K562 (cell line): ENCODE measurements around the gene PARD3B. TPM values are rescaled to one million over a fixed set of nuclear protein-coding genes. Genes with fewer than 3 reads are reported as not detected.

ENCODE experiments used
- ATAC-seq: fragments of 200-7000 bp; cut with Tn5 transposase; 3 replicates; pipeline ENCODE4 v1.9.1; 2020; ENCODE audit warnings: moderate library complexity
- BruUV-seq: library from RNA; stranded (reverse); fragments of 400-500 nt; replicated peaks from 2 replicates; lab custom pipeline; 2021; lab: Mats Ljungman, UMichigan
- CTCF ChIA-PET: fragments of 300-600 bp; formaldehyde crosslinking; extraction: SDS; loops from one replicate; lab custom pipeline; 2021; ENCODE audit warnings: low intra/inter-chr PET ratio; lab: Yijun Ruan, JAX
- POLR2A ChIA-PET: fragments of 300-600, 350-650 bp; sonication (Branson Sonifier 250); formaldehyde crosslinking; extraction: SDS; loops from one replicate; lab custom pipeline; 2021; ENCODE audit warnings: antibody characterized with exemption, inconsistent platforms; lab: Yijun Ruan, JAX
- DNase-seq, 4 experiments: peaks; one replicate each; pipeline versions ENCODE4 v3.0.0 to v3.0.0-alpha.2; 2011 to 2018; ENCODE audit warnings: low spot score in 3 of 4, mixed read lengths in 3 of 4; ENCODE audit errors: extremely low read depth in 1 of 4
- FAIRE-seq: peaks from 2 replicates; lab custom pipeline; 2011; peaks lifted over from hg19 to GRCh38; lab: Jason Lieb, UNC
- H2AFZ ChIP-seq: 2 replicates; pipeline ENCODE4 v1.6.0; 2011; ENCODE audit warnings: low read depth, low read length, control low read depth, inconsistent platforms
- H3K27ac ChIP-seq: fragments of 200-600 bp; 3 replicates; pipeline ENCODE4 v1.8.0; 2011; ENCODE audit warnings: low read depth, mild to moderate bottlenecking, control low read depth, inconsistent platforms, low read length, moderate library complexity, mixed read lengths; ENCODE audit errors: extremely low read depth
- H3K27me3 ChIP-seq, 2 experiments: fragments of 300-600 bp in 1 of 2; 2 replicates in 1 of 2; 3 replicates in 1 of 2; pipeline versions ENCODE4 v1.6.0 to v1.8.0; 2011; ENCODE audit warnings: inconsistent platforms in 2 of 2, low read length in 2 of 2, mild to moderate bottlenecking in 1 of 2, mixed read lengths in 1 of 2, moderate library complexity in 1 of 2; ENCODE audit not compliant: control insufficient read depth in 2 of 2, insufficient read depth in 2 of 2
- H3K36me3 ChIP-seq: fragments of 300-600 bp; 3 replicates; pipeline ENCODE4 v1.8.0; 2011; ENCODE audit warnings: mild to moderate bottlenecking, low read length, inconsistent platforms; ENCODE audit not compliant: control insufficient read depth, insufficient read depth
- H3K4me1 ChIP-seq, 2 experiments: fragments of 200-600 bp in 1 of 2; replicated peaks in 1 of 2; 2 replicates in 1 of 2; 3 replicates in 1 of 2; pipeline versions ENCODE4 v1.5.1 to v1.8.0; 2011; ENCODE audit warnings: inconsistent platforms in 2 of 2, low read length in 2 of 2, mild to moderate bottlenecking in 1 of 2, mixed read lengths in 1 of 2, moderate library complexity in 1 of 2; ENCODE audit not compliant: control insufficient read depth in 2 of 2, insufficient read depth in 2 of 2
- H3K4me2 ChIP-seq: 2 replicates; pipeline ENCODE4 v1.6.1; 2011; ENCODE audit warnings: low read length, control low read depth, inconsistent platforms, mixed read lengths; ENCODE audit not compliant: insufficient read depth
- H3K4me3 ChIP-seq: fragments of 200-600 bp; sonication (generic), shearing (Covaris generic); 2 replicates; pipeline ENCODE4 v1.5.1; 2016; ENCODE audit warnings: control low read depth, inconsistent platforms
- H3K79me2 ChIP-seq: fragments of 200-600 bp; 3 replicates; pipeline ENCODE4 v1.8.0; 2011; ENCODE audit warnings: low read length, inconsistent platforms; ENCODE audit not compliant: control insufficient read depth, insufficient read depth
- H3K9ac ChIP-seq, 2 experiments: 2 replicates each; pipeline versions ENCODE4 v1.6.0 to v1.6.1; 2011; ENCODE audit warnings: low read depth in 2 of 2, low read length in 2 of 2, control low read depth in 1 of 2, inconsistent platforms in 1 of 2, mild to moderate bottlenecking in 1 of 2, mixed read lengths in 1 of 2; ENCODE audit not compliant: insufficient read depth in 1 of 2
- H3K9me1 ChIP-seq: one replicate; pipeline ENCODE4 v1.6.0; 2011; ENCODE audit warnings: inconsistent platforms, mild to moderate bottlenecking, low read length, moderate library complexity; ENCODE audit not compliant: control insufficient read depth, insufficient read depth
- H3K9me3 ChIP-seq: replicated peaks from 2 replicates; pipeline ENCODE4 v1.5.1; 2011; ENCODE audit warnings: low read depth, low read length, inconsistent platforms; ENCODE audit not compliant: control insufficient read depth, insufficient read depth
- H4K20me1 ChIP-seq: replicated peaks from 2 replicates; pipeline ENCODE4 v1.6.1; 2011; ENCODE audit warnings: low read length, inconsistent platforms, mixed read lengths; ENCODE audit not compliant: control insufficient read depth, insufficient read depth
- CBX3 ChIP-seq, 2 experiments: IDR thresholded peaks; 1 replicate in 1 of 2; 2 replicates in 1 of 2; pipeline ENCODE4 v1.6.1; 2012; ENCODE audit warnings: inconsistent platforms in 2 of 2, low read length in 2 of 2, borderline replicate concordance in 1 of 2, control low read depth in 1 of 2
- FOXJ3 ChIP-seq: sonication (generic); formaldehyde crosslinking; IDR thresholded peaks from 2 replicates; pipeline ENCODE4 v1.4.0; 2020; ENCODE audit warnings: mild to moderate bottlenecking, missing genetic modification reagents
- JUND ChIP-seq, 2 experiments: IDR thresholded peaks; 2 replicates in 1 of 2; 3 replicates in 1 of 2; pipeline ENCODE4 v1.6.1; 2011; ENCODE audit warnings: borderline replicate concordance in 2 of 2, low read depth in 2 of 2, low read length in 2 of 2, improper control_type of control experiment in 1 of 2, missing biosample characterization in 1 of 2, missing genetic modification characterization in 1 of 2, missing genetic modification reagents in 1 of 2
- NFIX ChIP-seq: fragments of 250-450 bp; sonication (Bioruptor Pico); IDR thresholded peaks from 2 replicates; pipeline ENCODE4 v1.4.0; 2020; ENCODE audit warnings: low read depth, mild to moderate bottlenecking, moderate library complexity
- PTTG1 ChIP-seq: fragments of 450-650 bp; IDR thresholded peaks from 2 replicates; pipeline ENCODE4 v1.6.1; 2016; ENCODE audit warnings: low read depth, mild to moderate bottlenecking, missing genetic modification characterization, missing compliant biosample characterization
- RB1 ChIP-seq: fragments of 450-650 bp; IDR thresholded peaks from 2 replicates; pipeline ENCODE4 v1.6.1; 2017; ENCODE audit warnings: low read depth, mild to moderate bottlenecking
- RBM39 ChIP-seq: fragments of 200-400 bp; formaldehyde crosslinking; optimal IDR thresholded peaks from 2 replicates; pipeline ENCODE3; 2018; ENCODE audit warnings: low read depth, low read length
- SLC30A9 ChIP-seq: fragments of 250-450 bp; sonication (Bioruptor Pico); IDR thresholded peaks from 2 replicates; pipeline ENCODE4 v1.8.0; 2022; ENCODE audit warnings: mild to moderate bottlenecking, moderate library complexity
- ZNF445 ChIP-seq: fragments of 250-450 bp; sonication (Bioruptor Pico); IDR thresholded peaks from 2 replicates; pipeline ENCODE4 v1.4.0; 2020; ENCODE audit warnings: low read depth, mild to moderate bottlenecking, moderate library complexity
- WGBS: fragments of 100-300 bp; shearing (Covaris generic); methylation state at CpG from one replicate; pipeline ENCODE4 v1.1.6; 2016; ENCODE audit warnings: low coverage, mixed read lengths; ENCODE audit not compliant: insufficient coverage; ENCODE audit errors: missing lambda C conversion rate; 5-methylcytosine and 5-hydroxymethylcytosine counted together
- in situ Hi-C: fragments of 300-500 bp; cut with MboI; formaldehyde crosslinking; loops from 4 replicates; pipeline ENCODE4 v1.15.0; 2018; ENCODE audit warnings: inconsistent platforms, mixed read lengths
- intact Hi-C: fragments of 100-400 bp; cut with micrococcal nuclease; formaldehyde crosslinking; loops from 2 replicates; pipeline ENCODE4 v1.14.2; 2022
- polyA plus RNA-seq, 8 experiments: library from polyadenylated mRNA; depleted of rRNA in 4 of 8; stranded (reverse) in 5 of 8; unstranded in 3 of 8; fragments of >200 nt; fragmentation: Nextera tagmentation in 2 of 8; fragmentation: Illumina TruSeq in 1 of 8; extraction: Ambion mirVana in 2 of 8; extraction: Trizol in 1 of 8; gene quantifications; 2 replicates each; pipeline versions ENCODE4 v1.2.1 to v1.2.3, GENCODE V29; 2011 to 2014; ENCODE audit warnings: inconsistent platforms in 1 of 8, missing spikeins in 1 of 8
- total RNA-seq, 7 experiments: library from RNA; depleted of rRNA in 6 of 7; stranded (reverse); fragments of >200 nt in 6 of 7; fragmentation: Illumina TruSeq in 2 of 7; extraction: Trizol in 2 of 7; gene quantifications; 2 replicates each; pipeline versions ENCODE4 v1.2.1 to v1.2.3, GENCODE V29; 2011 to 2021; ENCODE audit warnings: low replicate concordance in 1 of 7
- TF ChIP-seq, protein P1 (sequence below): fragments of 450-650 bp; IDR thresholded peaks from 2 replicates; pipeline ENCODE4 v1.6.1; 2014; ENCODE audit warnings: low read depth, mild to moderate bottlenecking, moderate library complexity, borderline replicate concordance
- TF ChIP-seq, protein P2 (sequence below): fragments of 450-650 bp; formaldehyde crosslinking; IDR thresholded peaks from 2 replicates; pipeline ENCODE4 v1.4.0; 2020; ENCODE audit warnings: mild to moderate bottlenecking, mixed read lengths

The PARD3B gene
- total and polyA plus RNA-seq, 9 of the 15 experiments (the other 6 are each of a cell fraction or from before 2014, with no cell fraction given), result 0.15 to 3.0 (median 1.1) TPM

DNA sequence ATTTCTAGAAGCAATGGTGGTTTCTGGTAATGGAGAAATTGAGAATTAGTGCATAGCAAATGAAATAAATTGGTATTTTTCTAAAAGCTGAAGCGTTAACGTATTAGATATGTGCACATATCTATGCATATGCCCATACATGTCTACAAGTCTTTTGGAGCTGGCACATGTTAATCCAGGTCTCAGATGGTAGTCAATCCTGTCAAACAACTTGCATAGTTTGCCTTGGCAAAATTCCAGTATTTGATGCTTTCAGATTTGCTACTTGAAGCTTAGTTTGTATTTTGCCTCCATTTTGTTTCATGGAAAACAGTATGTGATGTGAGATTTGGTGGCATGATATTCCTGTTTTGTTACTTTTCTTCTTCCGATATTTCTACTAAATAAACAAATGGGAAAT is 304.6 kb downstream of the PARD3B start:
- DNase-seq (no peak), ATAC-seq (no peak), FAIRE-seq (no peak)
- no peaks in the 10 kb centered on the region for H3K27me3 ChIP-seq
- H3K9me3 ChIP-seq, result no peaks in the 10 kb centered on the region
- 13% methylated on average over 3 of the region's 3 CpGs for WGBS
- no peak overlapping the region for H2AFZ ChIP-seq
- no peak overlapping the region for H3K4me2 ChIP-seq
- H4K20me1 ChIP-seq, result no peaks in the 10 kb centered on the region
- no peak overlapping the region for H3K4me3 ChIP-seq
- H3K79me2 ChIP-seq, result no peaks in the 10 kb centered on the region
- H3K36me3 ChIP-seq, result no peaks in the 10 kb centered on the region
- ChIA-PET CTCF (no interaction called here), POLR2A (no interaction called here)
- no peak overlapping the region for H3K27ac ChIP-seq
- no TSS peak for BruUV-seq
- in situ Hi-C loops (no loop called here), intact Hi-C loops (no loop called here)
- H3K9me1 ChIP-seq, result no peaks in the 10 kb centered on the region
- TF ChIP-seq JUND (IDR thresholded peaks at IDR 0.05; ENCODE audit: borderline replicate concordance, low read depth, low read length) (no peak), JUND (tag; IDR thresholded peaks at IDR 0.05; ENCODE audit: borderline replicate concordance, low read depth, low read length) (no peak), NFIX (CRISPR knock-in tag) (no peak), FOXJ3 (CRISPR knock-in tag) (no peak), RB1 (no peak), ZNF445 (no peak), CBX3 (IDR thresholded peaks at IDR 0.05; ENCODE audit: borderline replicate concordance in 1 of 2, low read length in 2 of 2) (no peak), SLC30A9 (CRISPR knock-in tag) (no peak), PTTG1 (tag) (no peak), RBM39 (no peak)
- TF ChIP-seq, protein P1, sequence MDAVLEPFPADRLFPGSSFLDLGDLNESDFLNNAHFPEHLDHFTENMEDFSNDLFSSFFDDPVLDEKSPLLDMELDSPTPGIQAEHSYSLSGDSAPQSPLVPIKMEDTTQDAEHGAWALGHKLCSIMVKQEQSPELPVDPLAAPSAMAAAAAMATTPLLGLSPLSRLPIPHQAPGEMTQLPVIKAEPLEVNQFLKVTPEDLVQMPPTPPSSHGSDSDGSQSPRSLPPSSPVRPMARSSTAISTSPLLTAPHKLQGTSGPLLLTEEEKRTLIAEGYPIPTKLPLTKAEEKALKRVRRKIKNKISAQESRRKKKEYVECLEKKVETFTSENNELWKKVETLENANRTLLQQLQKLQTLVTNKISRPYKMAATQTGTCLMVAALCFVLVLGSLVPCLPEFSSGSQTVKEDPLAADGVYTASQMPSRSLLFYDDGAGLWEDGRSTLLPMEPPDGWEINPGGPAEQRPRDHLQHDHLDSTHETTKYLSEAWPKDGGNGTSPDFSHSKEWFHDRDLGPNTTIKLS, result no peak
- TF ChIP-seq, protein P2, sequence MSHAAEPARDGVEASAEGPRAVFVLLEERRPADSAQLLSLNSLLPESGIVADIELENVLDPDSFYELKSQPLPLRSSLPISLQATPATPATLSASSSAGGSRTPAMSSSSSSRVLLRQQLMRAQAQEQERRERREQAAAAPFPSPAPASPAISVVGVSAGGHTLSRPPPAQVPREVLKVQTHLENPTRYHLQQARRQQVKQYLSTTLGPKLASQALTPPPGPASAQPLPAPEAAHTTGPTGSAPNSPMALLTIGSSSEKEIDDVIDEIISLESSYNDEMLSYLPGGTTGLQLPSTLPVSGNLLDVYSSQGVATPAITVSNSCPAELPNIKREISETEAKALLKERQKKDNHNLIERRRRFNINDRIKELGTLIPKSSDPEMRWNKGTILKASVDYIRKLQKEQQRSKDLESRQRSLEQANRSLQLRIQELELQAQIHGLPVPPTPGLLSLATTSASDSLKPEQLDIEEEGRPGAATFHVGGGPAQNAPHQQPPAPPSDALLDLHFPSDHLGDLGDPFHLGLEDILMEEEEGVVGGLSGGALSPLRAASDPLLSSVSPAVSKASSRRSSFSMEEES (CRISPR knock-in tag), result no peak
- H3K9ac ChIP-seq, result no peak overlapping the region
- no peaks in the 10 kb centered on the region for H3K4me1 ChIP-seq
